Brain pericyte (primary cell): ENCODE measurements around the gene ERMAP.
"Not testable (repeated sequence)": the region's sequence is repeated elsewhere in the genome, so short reads cannot be mapped to it uniquely, and the experiment has no call there.

Source experiments
- DNase-seq: peaks from one replicate; pipeline ENCODE4 v3.0.0-alpha.2; 2012; ENCODE audit warnings: low read depth, low spot score

Gene ERMAP

GRCh38 chr1:42873108-42873507 is 56.2 kb downstream of the ERMAP start:
- not testable (repeated sequence) for DNase-seq

GRCh38 chr1:42873670-42874069 is 56.7 kb downstream of the ERMAP start:
- no peak for DNase-seq

DNA sequence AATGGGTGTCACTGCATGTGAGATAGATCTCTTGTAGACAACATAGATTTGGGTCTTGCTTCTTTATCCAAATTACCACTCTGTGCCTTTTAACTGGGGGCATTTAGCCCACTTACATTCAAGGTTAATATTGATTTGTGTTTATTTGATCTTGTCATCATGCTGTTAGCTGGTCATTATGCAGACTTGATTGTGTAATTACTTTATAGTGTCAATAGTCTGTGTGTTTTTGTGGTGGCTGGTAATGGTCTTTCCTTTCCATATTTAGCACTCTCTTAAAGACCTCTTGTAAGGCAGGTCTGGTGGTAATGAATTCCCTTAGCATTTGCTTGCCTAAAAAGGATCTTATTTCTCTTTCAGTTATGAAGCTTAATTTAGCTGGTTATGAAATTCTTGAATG is 59.1 kb downstream of the ERMAP start:
- DNase-seq = no peak

- DNase-seq = no peak
These were observed 60.5 kb downstream of the ERMAP start for GRCh38 chr1:42877380-42877779.

GRCh38 chr1:42880384-42880783 is 63.5 kb downstream of the ERMAP start:
- DNase-seq = no peak

DNA sequence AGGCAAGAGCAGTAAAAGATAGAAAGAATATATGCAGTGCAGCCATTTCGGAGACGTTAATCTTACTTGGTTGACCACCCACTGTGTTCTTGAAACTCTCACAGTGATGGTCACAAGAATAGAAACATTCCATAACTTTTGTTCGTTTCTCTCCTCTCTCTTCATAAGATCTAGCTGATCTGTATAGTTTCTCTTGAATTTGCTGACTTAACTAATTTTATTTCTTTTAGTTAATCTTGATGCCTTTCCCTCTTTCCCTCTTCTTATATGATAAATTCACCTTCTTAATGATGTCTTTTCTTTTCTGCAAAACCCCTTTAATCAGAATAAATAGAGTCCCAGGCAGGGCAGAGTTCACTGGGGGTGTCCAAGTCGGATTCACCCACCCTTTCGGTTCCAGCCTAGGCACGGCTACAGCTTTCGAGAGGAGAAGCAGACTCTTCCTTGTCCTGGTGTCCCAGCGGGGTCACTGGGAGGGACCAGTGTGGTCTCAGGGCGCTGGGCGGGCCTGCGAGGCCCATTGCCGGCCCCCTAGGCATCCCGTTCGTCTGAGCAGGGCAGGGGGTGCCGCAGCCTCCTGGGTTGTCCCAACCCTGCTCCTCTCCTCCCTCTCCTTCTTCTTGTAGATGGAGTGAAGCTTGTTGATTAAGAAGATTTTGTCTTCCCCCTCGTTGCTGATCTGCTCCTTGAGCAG is 69.3 kb downstream of the ERMAP start:
- no peak for DNase-seq

GRCh38 chr1:42886800-42887199 is 69.9 kb downstream of the ERMAP start:
- DNase-seq = no peak

DNA sequence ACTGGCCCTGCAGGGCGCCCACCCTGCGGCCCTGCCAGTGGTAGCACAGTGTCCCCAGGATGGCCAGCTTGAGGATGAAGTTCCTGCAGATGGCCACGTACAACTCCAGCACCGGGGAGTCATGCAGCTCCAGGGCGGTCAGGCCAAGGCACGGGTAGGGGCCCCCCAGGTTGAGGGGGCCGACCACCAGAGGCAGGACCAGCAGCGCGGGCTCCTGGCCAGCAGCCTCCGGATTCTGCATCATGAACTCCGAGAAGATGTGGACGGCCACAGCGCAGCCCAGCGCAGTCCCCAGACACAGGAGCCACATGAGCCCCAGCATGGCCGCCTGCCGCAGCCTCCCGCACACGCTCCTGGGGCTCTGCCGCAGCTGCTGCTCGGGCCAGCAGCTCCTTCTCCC is 70.4 kb downstream of the ERMAP start:
- no peak for DNase-seq

GRCh38 chr1:42888013-42888633 is 71.2 kb downstream of the ERMAP start:
- no peak for DNase-seq

- DNase-seq = no peak
These were observed 72.3 kb downstream of the ERMAP start for GRCh38 chr1:42889264-42889663.

DNA sequence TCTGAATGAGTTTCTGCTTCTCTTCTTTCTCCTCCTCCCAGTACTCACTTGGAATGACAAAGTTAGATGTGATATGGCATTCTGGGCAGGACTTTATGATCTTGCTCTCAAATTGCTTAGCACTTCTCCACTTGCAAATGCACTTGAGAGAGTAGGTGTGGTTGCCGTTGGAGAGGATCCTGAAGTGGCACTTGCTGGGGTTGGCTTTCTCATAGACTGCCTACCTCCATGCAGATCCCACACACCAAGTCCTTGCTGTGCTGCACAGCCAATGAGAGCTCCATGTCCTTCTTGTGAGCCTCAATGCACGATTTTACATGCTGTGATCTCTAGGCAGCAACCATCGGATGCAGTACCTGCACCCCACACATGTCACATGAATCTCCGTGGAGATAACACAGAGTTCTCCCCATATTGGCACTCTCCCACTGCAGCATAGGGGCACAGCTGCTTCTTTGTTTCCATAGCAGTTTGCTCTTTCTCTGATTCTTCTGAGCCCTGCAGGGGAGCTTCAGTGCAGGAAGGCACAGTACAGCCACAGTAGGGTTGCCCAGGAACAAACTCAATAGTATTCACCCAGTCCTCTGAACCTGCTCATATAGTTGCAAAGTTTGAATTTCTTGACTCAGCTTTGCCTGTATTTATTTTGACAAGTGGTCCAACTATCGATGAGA is 74.7 kb downstream of the ERMAP start:
- no peak for DNase-seq
